ENCODE data around the gene KRT76. TPM values are rescaled to one million over a fixed set of nuclear protein-coding genes. Genes with fewer than 3 reads are reported as not detected.

The KRT76 gene
- total and polyA plus RNA-seq, 3 donors from 2014 or later = not detected

GRCh38 chr12:52740584-52740983 is 36.6 kb downstream of the KRT76 start:
- H3K4me3 ChIP-seq = no peak overlapping the region
- no peaks in the 10 kb centered on the region for H3K27me3 ChIP-seq
- DNase-seq = no peak

DNA sequence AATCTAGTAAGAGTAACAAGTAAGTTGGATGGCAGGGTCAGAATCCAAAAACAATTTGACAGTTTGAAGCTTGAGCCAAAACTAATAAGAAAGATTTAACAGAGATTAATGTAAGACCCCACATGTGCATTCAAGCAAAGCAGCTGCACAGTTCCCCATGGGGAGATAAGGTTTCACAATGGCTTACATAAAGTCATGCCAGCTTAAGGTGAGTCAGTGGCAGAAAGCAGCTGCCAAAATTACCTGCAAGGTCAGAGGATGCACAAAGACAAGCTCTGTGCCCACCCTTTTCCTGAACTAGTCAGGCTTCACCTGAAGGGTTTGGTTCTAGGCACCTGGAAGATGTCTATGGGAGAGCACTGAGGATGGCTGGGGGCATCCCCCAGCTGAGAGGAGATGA is 37.2 kb downstream of the KRT76 start:
- H3K4me3 ChIP-seq = no peak overlapping the region
- intact Hi-C loops (cut with DNase I; ENCODE audit: low total_unique reads) = no loop called here
- no peaks in the 10 kb centered on the region for H3K36me3 ChIP-seq (ENCODE audit: low read depth, missing control alignments)
- no peak for TF ChIP-seq CTCF (IDR thresholded peaks at IDR 0.05)
- TF ChIP-seq POLR2A (IDR thresholded peaks at IDR 0.05) = no peak
- H3K27me3 ChIP-seq = no peaks in the 10 kb centered on the region
- H3K27ac ChIP-seq = no peak overlapping the region
- DNase-seq = no peak
- no peaks in the 10 kb centered on the region for H3K4me1 ChIP-seq
- no peaks in the 10 kb centered on the region for H3K9me3 ChIP-seq

More at GRCh38 chr12:52740584-52740983, 36.6 kb downstream of the KRT76 start:
- no peaks in the 10 kb centered on the region for H3K9me3 ChIP-seq
- H3K36me3 ChIP-seq (ENCODE audit: low read depth, missing control alignments) = no peaks in the 10 kb centered on the region
- TF ChIP-seq POLR2A (IDR thresholded peaks at IDR 0.05) (no peak), CTCF (IDR thresholded peaks at IDR 0.05) (no peak)
- H3K27ac ChIP-seq = no peak overlapping the region
- no peaks in the 10 kb centered on the region for H3K4me1 ChIP-seq
- intact Hi-C loops (cut with DNase I; ENCODE audit: low total_unique reads) = no loop called here

- no peaks in the 10 kb centered on the region for H3K36me3 ChIP-seq (ENCODE audit: low read depth, missing control alignments)
- no peak overlapping the region for H3K4me3 ChIP-seq
- DNase-seq = no peak
- no peak overlapping the region for H3K27ac ChIP-seq
- intact Hi-C loops (cut with DNase I; ENCODE audit: low total_unique reads) = no loop called here
- H3K27me3 ChIP-seq = no peaks in the 10 kb centered on the region
- 72 to 89% methylated on average over 3 to 5 of the region's 5 CpGs for WGBS, 2 donors
- H3K4me1 ChIP-seq = no peaks in the 10 kb centered on the region
- H3K9me3 ChIP-seq = no peaks in the 10 kb centered on the region
- TF ChIP-seq POLR2A (IDR thresholded peaks at IDR 0.05) = no peak
- no peak for TF ChIP-seq CTCF (IDR thresholded peaks at IDR 0.05)
Measured at GRCh38 chr12:52735816-52736632, 41.1 kb downstream of the KRT76 start.

DNA sequence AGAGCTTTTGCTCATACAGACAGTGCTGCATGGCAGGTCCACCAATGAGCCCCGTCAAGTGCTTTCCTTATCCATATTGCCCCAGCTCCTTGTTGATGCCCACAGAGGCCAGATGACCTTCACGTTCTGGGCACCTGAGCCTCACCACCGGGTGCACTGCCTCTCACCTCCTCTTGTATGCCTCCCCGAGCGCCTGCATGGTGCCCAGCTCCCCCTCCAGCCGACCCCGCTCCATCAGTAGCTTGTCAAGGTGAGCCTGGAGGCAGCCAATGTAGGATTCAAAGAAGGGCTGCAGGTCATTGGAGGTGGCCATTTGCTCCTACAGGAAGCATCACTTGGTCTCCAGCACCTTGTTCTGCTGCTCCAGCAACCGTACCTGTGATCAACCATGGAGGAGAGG is 42.0 kb downstream of the KRT76 start:
- intact Hi-C loops (cut with DNase I; ENCODE audit: low total_unique reads) = no loop called here
- Histone ChIP-seq H3K36me3 (ENCODE audit: low read depth, missing control alignments) (no peaks in the 10 kb centered on the region), H3K27ac (no peak overlapping the region), H3K4me3 (no peak overlapping the region), H3K9me3 (no peaks in the 10 kb centered on the region), H3K4me1 (no peaks in the 10 kb centered on the region), H3K27me3 (no peaks in the 10 kb centered on the region)
- TF ChIP-seq POLR2A (IDR thresholded peaks at IDR 0.05) (no peak), CTCF (IDR thresholded peaks at IDR 0.05) (no peak)
- 82 to 95% methylated on average over 6 to 8 of the region's 8 CpGs for whole genome bisulfite sequencing, 2 donors
- DNase-seq = no peak

DNA sequence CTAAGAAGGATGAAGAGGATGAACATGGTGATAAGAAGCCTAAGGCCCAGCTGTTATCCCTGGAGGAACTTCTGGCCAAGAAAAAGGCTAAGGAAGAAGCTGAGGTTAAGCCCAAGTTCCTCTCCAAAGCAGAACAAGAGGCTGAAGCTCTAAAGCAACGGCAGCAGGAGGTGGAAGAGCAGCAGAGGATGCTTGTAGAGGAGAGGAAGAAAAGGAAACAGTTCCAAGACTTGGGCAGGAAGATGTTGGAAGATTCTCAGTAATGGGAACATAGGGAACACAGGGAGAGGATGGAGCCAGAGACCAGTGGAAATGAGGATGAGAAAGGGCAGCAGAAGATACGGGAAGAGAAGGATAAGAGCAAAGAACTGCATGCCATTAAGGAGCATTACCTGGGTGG is 46.4 kb downstream of the KRT76 start:
- DNase-seq = no peak
- TF ChIP-seq POLR2A (IDR thresholded peaks at IDR 0.05) = no peak
- TF ChIP-seq CTCF (IDR thresholded peaks at IDR 0.05) = no peak
- WGBS, 2 donors = 51 to 65% methylated on average over 2 of the region's 2 CpGs

More for the DNA sequence above, 46.4 kb downstream of the KRT76 start:
- no peak overlapping the region for H3K27ac ChIP-seq
- no peaks in the 10 kb centered on the region for H3K4me1 ChIP-seq
- no peak overlapping the region for H3K4me3 ChIP-seq
- H3K36me3 ChIP-seq (ENCODE audit: low read depth, missing control alignments) = no peaks in the 10 kb centered on the region
- no peaks in the 10 kb centered on the region for H3K9me3 ChIP-seq
- no peaks in the 10 kb centered on the region for H3K27me3 ChIP-seq
- intact Hi-C loops (cut with DNase I; ENCODE audit: low total_unique reads) = no loop called here

Measured in testis (tissue), 3 donors.